ENCODE measurements around the gene PBX4. TPM values are rescaled to one million over a fixed set of nuclear protein-coding genes. Genes with fewer than 3 reads are reported as not detected.

PBX4 gene
- total RNA-seq, 1 experiment from 2014 or later, result 8.3 TPM

DNA sequence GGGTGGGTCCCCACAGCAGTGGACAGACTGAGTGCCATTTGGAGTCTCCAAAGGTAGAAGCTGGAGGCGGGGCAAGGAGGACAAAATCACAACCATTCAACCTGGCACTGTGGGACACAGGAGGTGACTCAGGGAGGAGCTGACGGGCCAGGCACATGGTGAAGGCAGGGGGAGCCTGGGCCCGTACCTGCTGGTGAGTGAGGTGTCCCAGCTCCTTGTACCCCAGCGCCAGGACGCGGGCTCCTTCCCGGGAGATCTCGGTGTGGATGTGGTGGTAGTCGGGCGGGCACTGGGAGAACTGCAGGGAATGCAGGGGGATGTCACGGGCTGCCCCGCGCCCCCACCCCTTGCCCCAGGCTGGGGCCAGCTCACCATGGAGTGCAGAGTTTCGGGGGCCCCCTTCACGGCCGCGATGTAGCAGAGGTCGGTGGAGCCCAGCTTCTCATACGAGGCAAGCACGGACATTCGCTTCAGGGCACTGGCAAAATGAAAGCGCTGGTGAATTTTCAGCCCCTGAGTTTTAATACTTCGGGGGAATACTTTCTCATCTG is 35.2 kb upstream of the PBX4 start:
- Histone ChIP-seq H3K4me3 (ENCODE audit: low read depth in 2 of 2, low read length in 2 of 2) (no peak overlapping the region), H3K36me3 (ENCODE audit: control insufficient read depth, insufficient read depth, low read length) (no peaks in the 10 kb centered on the region; the same call in none of the 2 replicates), H3K27ac (ENCODE audit: low read length) (no peak overlapping the region), H3K4me1 (ENCODE audit: control insufficient read depth, insufficient read depth, low read length) (no peaks in the 10 kb centered on the region), H3K9me3 (ENCODE audit: control insufficient read depth, insufficient read depth, low read depth, low read length) (no peaks in the 10 kb centered on the region), H3K27me3 (ENCODE audit: control insufficient read depth, insufficient read depth, low read length) (no peaks in the 10 kb centered on the region)
- intact Hi-C loops (cut with micrococcal nuclease; ENCODE audit: unreplicated experiment) (no loop called here), in situ Hi-C loops (cut with HindIII; ENCODE audit: low pct_unique_long_range_greater_than_20kb, low sequenced_read_pairs) (no loop called here)
- TF ChIP-seq TCF7L2 (IDR thresholded peaks at IDR 0.05; ENCODE audit: low read depth, low read length), result no peak
- TF ChIP-seq, protein P1, sequence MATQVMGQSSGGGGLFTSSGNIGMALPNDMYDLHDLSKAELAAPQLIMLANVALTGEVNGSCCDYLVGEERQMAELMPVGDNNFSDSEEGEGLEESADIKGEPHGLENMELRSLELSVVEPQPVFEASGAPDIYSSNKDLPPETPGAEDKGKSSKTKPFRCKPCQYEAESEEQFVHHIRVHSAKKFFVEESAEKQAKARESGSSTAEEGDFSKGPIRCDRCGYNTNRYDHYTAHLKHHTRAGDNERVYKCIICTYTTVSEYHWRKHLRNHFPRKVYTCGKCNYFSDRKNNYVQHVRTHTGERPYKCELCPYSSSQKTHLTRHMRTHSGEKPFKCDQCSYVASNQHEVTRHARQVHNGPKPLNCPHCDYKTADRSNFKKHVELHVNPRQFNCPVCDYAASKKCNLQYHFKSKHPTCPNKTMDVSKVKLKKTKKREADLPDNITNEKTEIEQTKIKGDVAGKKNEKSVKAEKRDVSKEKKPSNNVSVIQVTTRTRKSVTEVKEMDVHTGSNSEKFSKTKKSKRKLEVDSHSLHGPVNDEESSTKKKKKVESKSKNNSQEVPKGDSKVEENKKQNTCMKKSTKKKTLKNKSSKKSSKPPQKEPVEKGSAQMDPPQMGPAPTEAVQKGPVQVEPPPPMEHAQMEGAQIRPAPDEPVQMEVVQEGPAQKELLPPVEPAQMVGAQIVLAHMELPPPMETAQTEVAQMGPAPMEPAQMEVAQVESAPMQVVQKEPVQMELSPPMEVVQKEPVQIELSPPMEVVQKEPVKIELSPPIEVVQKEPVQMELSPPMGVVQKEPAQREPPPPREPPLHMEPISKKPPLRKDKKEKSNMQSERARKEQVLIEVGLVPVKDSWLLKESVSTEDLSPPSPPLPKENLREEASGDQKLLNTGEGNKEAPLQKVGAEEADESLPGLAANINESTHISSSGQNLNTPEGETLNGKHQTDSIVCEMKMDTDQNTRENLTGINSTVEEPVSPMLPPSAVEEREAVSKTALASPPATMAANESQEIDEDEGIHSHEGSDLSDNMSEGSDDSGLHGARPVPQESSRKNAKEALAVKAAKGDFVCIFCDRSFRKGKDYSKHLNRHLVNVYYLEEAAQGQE (IDR thresholded peaks at IDR 0.05; ENCODE audit: insufficient read depth in 1 of 2, low read depth in 2 of 2, low read length in 1 of 2), result no peak
- TF ChIP-seq POLR2AphosphoS5 (IDR thresholded peaks at IDR 0.05; ENCODE audit: low read depth, low read length), result no peak
- ATAC-seq, result no peak
- DNase-seq (ENCODE audit: low read depth, low spot score), result no peak
- CTCF ChIA-PET, result no interaction called here
- no TSS peak for BruUV-seq (replicated peaks)
- POLR2A ChIA-PET, result no interaction called here

DNA sequence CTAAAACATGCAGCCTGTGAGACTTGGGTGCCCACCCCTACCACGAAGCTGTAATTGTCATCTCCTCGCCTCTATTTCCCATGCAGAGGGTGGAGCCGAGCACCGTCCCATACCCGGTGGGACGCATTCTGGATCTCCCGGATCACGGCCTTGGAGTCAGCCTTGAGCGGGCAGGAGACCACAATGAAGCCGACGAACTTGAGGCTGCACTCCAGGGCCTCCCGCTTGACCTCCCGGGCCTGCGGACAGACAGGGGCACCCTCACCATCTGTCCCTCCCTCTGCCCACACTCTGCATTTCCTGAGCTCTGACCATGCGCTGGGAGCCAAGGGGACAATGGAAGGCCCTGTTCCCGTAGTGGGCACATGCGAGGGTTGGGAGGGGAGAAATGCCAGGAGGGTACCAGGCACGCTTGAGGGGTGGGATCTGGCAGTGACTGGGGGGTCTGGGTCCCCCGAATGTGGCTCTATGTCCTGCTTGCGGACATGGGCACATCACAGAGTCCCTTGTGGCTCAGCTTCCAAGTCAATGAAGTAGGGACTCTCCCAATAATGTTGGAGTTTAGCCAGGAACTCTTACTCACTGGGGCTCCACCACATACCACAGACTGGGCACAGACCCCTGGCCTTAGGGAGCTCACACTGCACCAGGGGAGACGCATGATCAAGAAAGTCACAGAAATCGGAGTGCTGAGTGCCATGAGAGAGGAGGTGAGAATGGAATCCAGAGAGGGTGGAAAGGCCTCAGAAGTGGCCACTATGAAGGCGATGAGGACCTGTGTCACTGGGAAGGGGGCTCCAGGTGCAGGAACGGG is 34.2 kb upstream of the PBX4 start:
- intact Hi-C loops (cut with micrococcal nuclease; ENCODE audit: unreplicated experiment), result no loop called here
- Histone ChIP-seq H3K4me1 (ENCODE audit: control insufficient read depth, insufficient read depth, low read length) (no peaks in the 10 kb centered on the region), H3K27me3 (ENCODE audit: control insufficient read depth, insufficient read depth, low read length) (no peaks in the 10 kb centered on the region), H3K27ac (ENCODE audit: low read length) (no peak overlapping the region), H3K4me3 (ENCODE audit: low read depth in 2 of 2, low read length in 2 of 2) (no peak overlapping the region), H3K36me3 (ENCODE audit: control insufficient read depth, insufficient read depth, low read length) (no peaks in the 10 kb centered on the region; the same call in 1 of the 2 replicates), H3K9me3 (ENCODE audit: control insufficient read depth, insufficient read depth, low read depth, low read length) (no peaks in the 10 kb centered on the region)
- no peak for DNase-seq (ENCODE audit: low read depth, low spot score)
- in situ Hi-C loops (cut with HindIII; ENCODE audit: low pct_unique_long_range_greater_than_20kb, low sequenced_read_pairs), result no loop called here
- no peak for TF ChIP-seq TCF7L2 (IDR thresholded peaks at IDR 0.05; ENCODE audit: low read depth, low read length)
- TF ChIP-seq, protein P1 (IDR thresholded peaks at IDR 0.05; ENCODE audit: insufficient read depth in 1 of 2, low read depth in 2 of 2, low read length in 1 of 2), result no peak
- TF ChIP-seq, protein P2, sequence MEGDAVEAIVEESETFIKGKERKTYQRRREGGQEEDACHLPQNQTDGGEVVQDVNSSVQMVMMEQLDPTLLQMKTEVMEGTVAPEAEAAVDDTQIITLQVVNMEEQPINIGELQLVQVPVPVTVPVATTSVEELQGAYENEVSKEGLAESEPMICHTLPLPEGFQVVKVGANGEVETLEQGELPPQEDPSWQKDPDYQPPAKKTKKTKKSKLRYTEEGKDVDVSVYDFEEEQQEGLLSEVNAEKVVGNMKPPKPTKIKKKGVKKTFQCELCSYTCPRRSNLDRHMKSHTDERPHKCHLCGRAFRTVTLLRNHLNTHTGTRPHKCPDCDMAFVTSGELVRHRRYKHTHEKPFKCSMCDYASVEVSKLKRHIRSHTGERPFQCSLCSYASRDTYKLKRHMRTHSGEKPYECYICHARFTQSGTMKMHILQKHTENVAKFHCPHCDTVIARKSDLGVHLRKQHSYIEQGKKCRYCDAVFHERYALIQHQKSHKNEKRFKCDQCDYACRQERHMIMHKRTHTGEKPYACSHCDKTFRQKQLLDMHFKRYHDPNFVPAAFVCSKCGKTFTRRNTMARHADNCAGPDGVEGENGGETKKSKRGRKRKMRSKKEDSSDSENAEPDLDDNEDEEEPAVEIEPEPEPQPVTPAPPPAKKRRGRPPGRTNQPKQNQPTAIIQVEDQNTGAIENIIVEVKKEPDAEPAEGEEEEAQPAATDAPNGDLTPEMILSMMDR (IDR thresholded peaks at IDR 0.05), result no peak
- TF ChIP-seq POLR2AphosphoS5 (IDR thresholded peaks at IDR 0.05; ENCODE audit: low read depth, low read length), result no peak
- TF ChIP-seq SIN3A (IDR thresholded peaks at IDR 0.05; ENCODE audit: borderline replicate concordance, insufficient read depth, low read depth, low read length), result no peak
- ChIA-PET CTCF (interaction anchor here (1.1 kb wide), 1 partner anchor 121 kb away, joined by 3 read pairs; no protein-coding TSS in a partner anchor), POLR2A (no interaction called here)
- ATAC-seq, result no peak
- no TSS peak for BruUV-seq (replicated peaks)

Data from Panc1 (cell line).